Measurements from ENCODE around the gene DNM1.
"Not testable (repeated sequence)": the region's sequence is repeated elsewhere in the genome, so short reads cannot be mapped to it uniquely, and the experiment has no call there.

DNM1 gene

GRCh38 chr9:128224877-128225276, 21.7 kb downstream of the DNM1 start:
- WGBS (ENCODE audit: extremely low coverage, insufficient coverage, low lambda C conversion rate): no CpG with 5 or more reads among the region's 7 CpGs
- Histone ChIP-seq H3K79me1 (ENCODE audit: low read length) (no peaks in the 10 kb centered on the region), H3K27ac (ENCODE audit: low read depth, low read length) (no peak overlapping the region), H2BK5ac (ENCODE audit: low read length) (no peak overlapping the region), H3K56ac (ENCODE audit: low read length) (no peak overlapping the region), H3K4me3 (ENCODE audit: low read length) (no peak overlapping the region), H3K23ac (ENCODE audit: low read length) (no peak overlapping the region), H3K4me2 (ENCODE audit: low read length) (no peak overlapping the region), H3K36me3 (ENCODE audit: control insufficient read depth, insufficient read depth, low read length) (no peaks in the 10 kb centered on the region), H3K18ac (ENCODE audit: low read length) (no peak overlapping the region), H3K4ac (ENCODE audit: low read depth, low read length) (no peak overlapping the region), H2BK15ac (replicated peaks; ENCODE audit: low read depth) (no peak overlapping the region), H3K79me2 (ENCODE audit: control insufficient read depth, insufficient read depth, low read length) (no peaks in the 10 kb centered on the region), H3K27me3 (ENCODE audit: insufficient read depth, low read length, poor library complexity) (no peaks in the 10 kb centered on the region), H4K5ac (ENCODE audit: low read length) (no peak overlapping the region), H3K9ac (ENCODE audit: low read length) (no peak overlapping the region), H2BK120ac (ENCODE audit: low read depth, low read length) (no peak overlapping the region), H3K4me1 (ENCODE audit: control insufficient read depth, low read depth, low read length) (no peaks in the 10 kb centered on the region), H4K8ac (ENCODE audit: low read depth, low read length) (no peak overlapping the region), H2AK5ac (ENCODE audit: low read length) (no peak overlapping the region)
- no peak for DNase-seq

- no peak for DNase-seq
- Histone ChIP-seq H3K36me3 (ENCODE audit: control insufficient read depth, insufficient read depth, low read length) (no peaks in the 10 kb centered on the region), H2BK5ac (ENCODE audit: low read length) (no peak overlapping the region), H4K8ac (ENCODE audit: low read depth, low read length) (no peak overlapping the region), H3K23ac (ENCODE audit: low read length) (no peak overlapping the region), H2BK120ac (ENCODE audit: low read depth, low read length) (no peak overlapping the region), H3K27me3 (ENCODE audit: insufficient read depth, low read length, poor library complexity) (no peaks in the 10 kb centered on the region), H3K27ac (ENCODE audit: low read depth, low read length) (no peak overlapping the region), H2BK15ac (replicated peaks; ENCODE audit: low read depth) (no peak overlapping the region), H3K4me3 (ENCODE audit: low read length) (no peak overlapping the region), H3K4ac (ENCODE audit: low read depth, low read length) (no peak overlapping the region), H4K5ac (ENCODE audit: low read length) (no peak overlapping the region), H2AK5ac (ENCODE audit: low read length) (no peak overlapping the region), H3K56ac (ENCODE audit: low read length) (no peak overlapping the region), H3K4me1 (ENCODE audit: control insufficient read depth, low read depth, low read length) (no peaks in the 10 kb centered on the region), H3K18ac (ENCODE audit: low read length) (no peak overlapping the region), H3K79me2 (ENCODE audit: control insufficient read depth, insufficient read depth, low read length) (no peaks in the 10 kb centered on the region), H3K9ac (ENCODE audit: low read length) (no peak overlapping the region), H3K79me1 (ENCODE audit: low read length) (no peaks in the 10 kb centered on the region), H3K4me2 (ENCODE audit: low read length) (no peak overlapping the region)
- no CpG with 5 or more reads among the region's 19 CpGs for WGBS (ENCODE audit: extremely low coverage, insufficient coverage, low lambda C conversion rate)
Measured at GRCh38 chr9:128225770-128226411, 22.7 kb downstream of the DNM1 start.

GRCh38 chr9:128226412-128226801, 23.2 kb downstream of the DNM1 start:
- H4K8ac ChIP-seq (ENCODE audit: low read depth, low read length): no peak overlapping the region
- H3K27me3 ChIP-seq (ENCODE audit: insufficient read depth, low read length, poor library complexity): no peaks in the 10 kb centered on the region
- no peak overlapping the region for H3K4ac ChIP-seq (ENCODE audit: low read depth, low read length)
- H3K4me2 ChIP-seq (ENCODE audit: low read length): no peak overlapping the region
- H3K36me3 ChIP-seq (ENCODE audit: control insufficient read depth, insufficient read depth, low read length): no peaks in the 10 kb centered on the region
- no peak for DNase-seq
- H4K5ac ChIP-seq (ENCODE audit: low read length): no peak overlapping the region
- H2BK120ac ChIP-seq (ENCODE audit: low read depth, low read length): no peak overlapping the region
- no peak overlapping the region for H3K9ac ChIP-seq (ENCODE audit: low read length)
- no peak overlapping the region for H3K23ac ChIP-seq (ENCODE audit: low read length)
- no peaks in the 10 kb centered on the region for H3K79me2 ChIP-seq (ENCODE audit: control insufficient read depth, insufficient read depth, low read length)
- H3K79me1 ChIP-seq (ENCODE audit: low read length): no peaks in the 10 kb centered on the region
- H2BK5ac ChIP-seq (ENCODE audit: low read length): no peak overlapping the region
- H3K56ac ChIP-seq (ENCODE audit: low read length): no peak overlapping the region
- H2AK5ac ChIP-seq (ENCODE audit: low read length): no peak overlapping the region
- H3K4me1 ChIP-seq (ENCODE audit: control insufficient read depth, low read depth, low read length): no peaks in the 10 kb centered on the region
- H3K4me3 ChIP-seq (ENCODE audit: low read length): no peak overlapping the region
- no CpG with 5 or more reads among the region's 5 CpGs for WGBS (ENCODE audit: extremely low coverage, insufficient coverage, low lambda C conversion rate)
- H3K27ac ChIP-seq (ENCODE audit: low read depth, low read length): no peak overlapping the region
- H3K18ac ChIP-seq (ENCODE audit: low read length): no peak overlapping the region
- H2BK15ac ChIP-seq (replicated peaks; ENCODE audit: low read depth): no peak overlapping the region

DNA sequence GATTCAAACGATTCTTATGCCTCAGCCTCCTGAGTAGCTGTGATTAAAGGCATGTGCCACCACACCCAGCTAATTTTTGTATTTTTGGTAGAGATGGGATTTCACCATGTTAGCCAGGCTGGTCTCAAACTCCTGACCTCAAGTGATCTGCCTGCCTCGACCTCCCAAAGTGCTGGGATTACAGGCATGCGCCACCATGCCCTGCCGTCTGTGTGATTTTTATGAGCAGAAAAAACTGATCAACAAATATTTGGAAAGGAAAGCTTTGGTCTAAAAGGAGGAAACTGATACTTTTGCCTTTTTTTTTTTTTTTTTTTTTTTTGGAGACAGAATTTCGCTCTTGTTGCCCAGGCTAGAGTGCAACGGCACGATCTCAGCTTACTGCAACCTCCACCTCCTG, 27.7 kb downstream of the DNM1 start:
- H3K4me2 ChIP-seq (ENCODE audit: low read length); H3K79me1 ChIP-seq (ENCODE audit: low read length); H4K8ac ChIP-seq (ENCODE audit: low read depth, low read length); H2BK5ac ChIP-seq (ENCODE audit: low read length); H3K4me3 ChIP-seq (ENCODE audit: low read length); H3K18ac ChIP-seq (ENCODE audit: low read length); H4K5ac ChIP-seq (ENCODE audit: low read length); DNase-seq; H2BK120ac ChIP-seq (ENCODE audit: low read depth, low read length); H3K4ac ChIP-seq (ENCODE audit: low read depth, low read length); H3K27ac ChIP-seq (ENCODE audit: low read depth, low read length); H3K4me1 ChIP-seq (ENCODE audit: control insufficient read depth, low read depth, low read length); H3K56ac ChIP-seq (ENCODE audit: low read length); H2AK5ac ChIP-seq (ENCODE audit: low read length); H3K36me3 ChIP-seq (ENCODE audit: control insufficient read depth, insufficient read depth, low read length); H3K9ac ChIP-seq (ENCODE audit: low read length); H3K23ac ChIP-seq (ENCODE audit: low read length); H3K79me2 ChIP-seq (ENCODE audit: control insufficient read depth, insufficient read depth, low read length); H3K27me3 ChIP-seq (ENCODE audit: insufficient read depth, low read length, poor library complexity); H2BK15ac ChIP-seq (replicated peaks; ENCODE audit: low read depth): not testable (repeated sequence)
- WGBS (ENCODE audit: extremely low coverage, insufficient coverage, low lambda C conversion rate): no CpG with 5 or more reads among the region's 7 CpGs

GRCh38 chr9:128231638-128232527, 28.7 kb downstream of the DNM1 start:
- Histone ChIP-seq H4K5ac (ENCODE audit: low read length) (no peak overlapping the region), H2BK5ac (ENCODE audit: low read length) (no peak overlapping the region), H3K9ac (ENCODE audit: low read length) (no peak overlapping the region), H3K36me3 (ENCODE audit: control insufficient read depth, insufficient read depth, low read length) (no peaks in the 10 kb centered on the region), H3K56ac (ENCODE audit: low read length) (no peak overlapping the region), H2BK120ac (ENCODE audit: low read depth, low read length) (no peak overlapping the region), H3K79me1 (ENCODE audit: low read length) (no peaks in the 10 kb centered on the region), H3K4ac (ENCODE audit: low read depth, low read length) (no peak overlapping the region), H3K23ac (ENCODE audit: low read length) (no peak overlapping the region), H3K27ac (ENCODE audit: low read depth, low read length) (no peak overlapping the region), H3K4me2 (ENCODE audit: low read length) (no peak overlapping the region), H4K8ac (ENCODE audit: low read depth, low read length) (no peak overlapping the region), H3K79me2 (ENCODE audit: control insufficient read depth, insufficient read depth, low read length) (no peaks in the 10 kb centered on the region), H3K4me3 (ENCODE audit: low read length) (no peak overlapping the region), H3K27me3 (ENCODE audit: insufficient read depth, low read length, poor library complexity) (no peaks in the 10 kb centered on the region), H2BK15ac (replicated peaks; ENCODE audit: low read depth) (no peak overlapping the region), H3K18ac (ENCODE audit: low read length) (no peak overlapping the region), H2AK5ac (ENCODE audit: low read length) (no peak overlapping the region), H3K4me1 (ENCODE audit: control insufficient read depth, low read depth, low read length) (no peaks in the 10 kb centered on the region)
- WGBS (ENCODE audit: extremely low coverage, insufficient coverage, low lambda C conversion rate): no CpG with 5 or more reads among the region's 16 CpGs
- DNase-seq: no peak

Data from mesendoderm (in vitro differentiated cells).